Stimulated activated CD8-positive, alpha-beta memory T cell treated with anti-CD3 and anti-CD28 coated beads, Interleukin-7, amount 100 ng/mL, for 4 hours (primary cell): ENCODE measurements around the gene MS4A12.
"Not testable (repeated sequence)": the region's sequence is repeated elsewhere in the genome, so short reads cannot be mapped to it uniquely, and the experiment has no call there.

Experiments
- DNase-seq, 2 donors: peaks; one replicate each; pipeline ENCODE4 v3.0.0-alpha.2; 2020; ENCODE audit warnings: low read depth in 2 of 2

The MS4A12 gene

DNA sequence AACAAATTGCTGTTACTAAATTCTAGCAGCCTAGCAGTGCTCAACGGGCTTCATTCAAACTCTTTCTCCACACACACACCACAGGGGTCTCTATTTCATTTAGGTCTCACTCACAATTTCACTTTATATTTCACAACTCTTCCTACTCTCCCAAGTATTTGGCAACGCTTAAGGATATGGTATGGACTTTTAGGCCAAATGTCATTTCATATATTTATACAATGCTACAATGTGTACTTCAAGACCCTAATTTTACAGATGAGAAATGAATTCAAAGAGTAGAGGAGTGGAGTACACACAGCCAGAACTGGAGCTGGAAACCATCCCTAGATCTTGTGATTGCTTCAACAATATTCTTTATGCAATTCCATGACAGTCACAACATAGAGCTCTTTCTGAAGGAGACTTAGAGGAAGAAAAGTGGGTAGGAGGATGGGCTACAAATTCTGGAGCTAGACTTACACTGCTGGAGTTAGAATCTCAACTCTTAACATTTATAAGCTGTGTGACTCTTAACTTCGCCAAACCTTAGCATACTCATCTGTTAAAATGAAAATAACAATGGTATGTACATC lies 20.2 kb downstream of the MS4A12 start:
- DNase-seq: no peak

DNA sequence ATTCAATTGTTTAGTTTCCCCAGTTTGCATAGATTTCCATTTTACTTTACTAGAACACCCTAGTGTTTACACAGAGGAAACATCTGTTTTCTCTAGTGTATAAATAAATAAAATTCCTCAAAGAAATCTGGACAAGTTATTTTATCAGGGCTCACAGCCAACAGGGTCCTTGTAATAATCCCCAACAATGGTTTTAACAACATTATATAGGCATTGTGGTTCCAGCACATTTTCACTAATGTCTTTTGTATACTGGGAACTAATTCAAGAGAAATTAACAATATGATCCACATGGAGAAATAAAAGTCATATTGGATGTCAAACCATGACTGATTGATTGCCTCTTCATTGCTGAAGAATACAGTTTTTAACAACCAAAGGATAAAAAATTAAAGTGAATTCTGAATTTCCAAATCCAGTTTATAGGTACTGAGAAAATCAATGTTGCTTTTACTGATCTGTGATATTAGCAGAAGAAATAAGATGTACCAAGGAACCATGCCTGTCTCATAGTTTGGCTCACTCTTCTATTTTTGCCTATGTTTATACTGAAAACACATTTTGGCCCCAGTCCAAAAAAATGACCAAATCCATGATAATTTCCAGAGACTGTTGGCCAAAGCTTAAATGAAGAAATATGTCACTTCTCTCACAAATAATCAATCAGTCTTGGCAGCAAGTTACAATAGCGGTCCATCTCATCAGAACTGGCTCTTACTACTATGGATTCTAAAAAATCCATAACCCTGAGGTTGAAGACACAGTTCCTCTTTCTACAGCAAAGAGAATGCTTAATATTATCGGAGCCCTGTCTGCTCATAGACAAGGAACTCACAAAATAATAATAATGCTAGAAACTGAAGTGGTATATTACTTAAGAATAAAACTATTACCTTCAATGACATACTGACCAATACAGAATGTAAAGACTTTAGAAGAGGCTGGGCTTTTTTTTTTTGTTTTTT lies 21.2 kb downstream of the MS4A12 start:
- DNase-seq: no peak

DNA sequence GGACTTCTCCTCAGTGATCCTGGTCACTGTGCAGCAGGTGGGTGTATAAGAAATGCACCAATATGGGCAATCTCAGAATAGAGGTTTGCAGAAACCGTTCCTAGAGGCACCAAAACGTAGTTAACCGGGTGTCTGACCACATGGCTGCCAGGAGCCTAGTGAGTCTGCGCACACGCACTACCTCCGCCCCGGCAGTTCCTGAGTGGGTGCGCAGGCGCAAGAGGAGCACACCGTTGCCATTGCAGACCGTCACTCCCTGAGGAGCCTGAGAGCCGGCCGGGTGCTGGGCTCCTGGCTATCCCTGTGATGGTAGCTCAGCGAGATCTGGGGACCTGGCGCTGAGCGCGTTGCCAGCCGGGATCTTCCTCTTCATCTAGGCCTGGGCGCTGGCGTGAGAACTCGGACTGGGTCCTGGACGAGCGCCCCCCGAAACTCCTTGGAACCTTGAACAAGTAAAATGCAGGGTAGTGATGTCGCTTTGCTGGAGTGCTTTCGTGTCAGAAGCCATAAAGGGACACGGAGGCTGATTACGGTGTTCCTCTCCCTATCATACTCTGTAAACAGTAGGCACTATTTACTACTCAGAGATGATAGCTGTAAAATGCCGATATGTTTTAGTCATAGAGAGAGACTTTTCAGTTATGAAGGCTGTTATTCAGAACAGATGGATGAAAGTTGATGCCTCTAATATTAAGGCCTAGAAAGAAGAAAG lies 22.7 kb downstream of the MS4A12 start, which contains the start of gene MS4A13:
Gene MS4A13 (plus strand): TSS at position 249 of the 712 bp plus-strand sequence. CDS start 2,692 bp downstream, outside the sequence.
- DNase-seq: no peak

DNA sequence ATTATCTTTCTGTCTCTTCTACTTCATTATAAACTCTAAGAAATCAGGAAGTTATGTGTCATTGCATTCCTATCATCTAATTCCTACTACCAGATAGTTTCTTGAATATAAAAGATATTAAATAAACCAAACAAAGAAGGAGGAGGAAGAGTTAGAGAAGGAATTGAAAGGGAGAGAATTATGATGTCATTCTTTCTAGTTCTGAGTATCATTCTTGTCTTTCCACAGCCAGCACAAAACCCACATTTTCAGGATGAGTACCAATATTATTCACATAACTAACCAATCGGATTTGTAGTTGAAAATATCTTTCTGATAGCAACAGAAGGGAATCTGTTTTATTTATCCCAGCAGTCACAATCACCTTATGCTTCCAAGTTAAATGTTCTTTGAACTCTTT lies 35.9 kb downstream of the MS4A12 start:
- no peak for DNase-seq

DNA sequence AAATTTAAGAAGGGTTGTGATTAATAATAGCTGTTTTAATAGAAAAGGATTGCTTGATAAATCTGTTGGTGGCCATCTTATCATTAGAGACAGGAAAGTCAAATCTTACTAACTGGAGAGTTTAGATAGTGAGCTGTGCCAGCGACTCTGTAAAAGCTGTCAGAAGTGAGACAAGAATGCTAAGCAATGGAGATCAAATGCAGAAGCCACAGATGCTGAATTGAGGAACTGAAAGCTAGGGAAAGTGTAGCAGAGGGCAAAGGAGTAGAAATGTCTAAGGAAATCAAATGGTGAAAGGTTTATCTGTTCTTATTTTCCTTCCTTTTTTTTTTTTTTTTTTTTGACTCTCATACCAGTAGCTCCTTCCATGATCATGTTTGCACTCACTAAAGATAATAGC lies 36.4 kb downstream of the MS4A12 start:
- no peak for DNase-seq

DNA sequence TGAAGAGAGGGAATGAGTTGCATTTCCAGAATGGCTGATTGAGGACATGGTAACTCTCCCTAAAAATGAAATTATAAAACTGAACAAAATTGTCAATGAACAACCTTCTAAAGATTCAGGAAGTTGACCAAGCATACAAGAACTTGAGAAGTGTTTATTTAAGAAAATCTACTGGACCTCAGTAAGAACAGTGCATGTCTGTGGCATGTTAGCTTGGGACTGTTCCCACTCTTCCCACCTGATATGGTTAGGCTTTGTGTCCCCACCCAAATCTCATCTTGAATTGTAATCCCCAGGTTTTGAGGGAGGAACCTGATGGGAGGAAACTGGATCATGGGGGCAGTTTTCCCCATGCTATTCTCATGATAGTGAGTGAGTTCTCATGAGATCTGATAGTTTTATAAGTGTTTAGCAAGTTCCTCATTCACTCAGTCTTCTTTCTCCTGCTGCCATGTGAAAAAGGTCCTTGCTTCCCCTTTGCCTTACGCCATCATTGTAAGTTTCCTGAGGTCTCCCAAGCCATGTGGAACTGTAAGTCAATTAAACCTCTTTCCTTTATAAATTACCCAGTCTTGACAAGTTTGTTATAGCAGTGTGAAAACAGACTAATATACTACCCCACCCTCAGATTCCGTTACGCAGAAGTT lies 38.0 kb downstream of the MS4A12 start:
- DNase-seq: no peak

DNA sequence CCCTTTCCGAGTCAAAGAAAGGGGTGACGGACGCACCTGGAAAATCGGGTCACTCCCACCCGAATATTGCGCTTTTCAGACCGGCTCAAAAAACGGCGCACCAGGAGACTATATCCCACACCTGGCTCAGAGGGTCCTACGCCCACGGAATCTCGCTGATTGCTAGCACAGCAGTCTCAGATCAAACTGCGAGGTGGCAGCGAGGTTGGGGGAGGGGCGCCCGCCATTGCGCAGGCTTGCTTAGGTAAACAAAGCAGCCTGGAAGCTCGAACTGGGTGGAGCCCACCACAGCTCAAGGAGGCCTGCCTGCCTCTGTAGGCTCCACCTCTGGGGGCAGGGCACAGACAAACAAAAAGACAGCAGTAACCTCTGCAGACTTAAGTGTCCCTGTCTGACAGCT lies 39.8 kb downstream of the MS4A12 start:
- not testable (repeated sequence) for DNase-seq

DNA sequence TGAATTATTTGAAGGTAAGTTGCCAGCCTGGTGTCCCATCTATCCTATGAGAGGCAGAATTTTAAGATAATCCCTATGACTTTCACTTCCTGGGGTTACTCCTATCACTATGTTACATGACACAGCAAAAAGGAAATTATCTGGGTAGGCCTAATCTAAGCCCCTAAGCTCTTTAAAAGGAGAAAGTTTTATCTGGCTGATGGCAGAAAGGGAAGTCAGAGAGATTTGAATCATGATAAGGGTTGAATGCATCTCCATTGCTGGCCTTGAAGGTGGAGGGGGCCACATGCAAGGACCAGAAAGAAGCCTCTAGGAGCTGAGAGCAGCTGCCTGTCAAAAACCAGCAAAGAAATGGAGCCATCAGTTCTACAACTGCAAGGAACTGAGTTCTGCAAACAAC lies 46.0 kb downstream of the MS4A12 start:
- not testable (repeated sequence) for DNase-seq

DNA sequence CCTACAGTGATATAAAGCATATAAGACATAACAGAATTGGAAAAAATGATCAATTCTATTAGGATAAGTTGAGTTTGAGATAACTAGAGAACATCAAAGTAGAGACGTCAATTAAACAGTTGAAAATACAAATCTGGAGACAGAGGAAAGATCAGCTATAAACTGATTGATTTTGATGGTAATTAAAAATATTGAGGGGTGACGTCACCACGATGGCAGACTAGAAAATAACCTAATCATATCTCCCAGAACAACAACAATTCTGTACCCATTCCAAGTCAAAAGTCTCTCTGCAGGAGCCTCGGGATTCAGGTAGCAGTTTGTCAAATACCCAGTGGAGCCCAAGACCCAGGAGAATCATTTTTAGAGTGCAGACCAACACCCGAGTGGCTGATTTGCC lies 51.5 kb downstream of the MS4A12 start:
- DNase-seq: no peak
